Stimulated activated CD8-positive, alpha-beta memory T cell treated with anti-CD3 and anti-CD28 coated beads, Interleukin-4, amount 100 ng/mL, for 48 hours (primary cell): ENCODE data around the gene ZNF341.

ENCODE experiments used
- DNase-seq: peaks from one replicate; pipeline ENCODE4 v3.0.0-alpha.2; 2020

Gene ZNF341

DNA sequence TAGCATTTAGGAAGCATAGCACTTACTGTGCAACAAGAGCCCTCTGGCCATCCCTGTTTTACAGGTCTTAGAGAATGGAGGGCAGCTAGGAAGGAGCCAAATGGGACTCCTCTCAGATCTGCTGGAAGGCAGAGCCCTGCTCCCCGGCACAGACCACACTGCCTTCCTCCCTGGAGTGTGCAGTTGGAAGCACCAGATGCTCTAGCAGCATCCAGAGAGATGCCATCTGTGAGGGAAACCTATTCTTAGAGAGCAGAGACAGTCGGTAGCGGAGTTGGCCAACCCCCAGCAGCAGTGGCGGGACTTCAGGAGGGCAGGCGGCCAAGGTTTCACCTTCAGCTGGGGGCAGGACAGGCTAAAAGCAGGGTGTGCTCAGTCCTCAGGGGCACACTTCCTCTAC lies 28.9 kb upstream of the ZNF341 start:
- no peak for DNase-seq

DNA sequence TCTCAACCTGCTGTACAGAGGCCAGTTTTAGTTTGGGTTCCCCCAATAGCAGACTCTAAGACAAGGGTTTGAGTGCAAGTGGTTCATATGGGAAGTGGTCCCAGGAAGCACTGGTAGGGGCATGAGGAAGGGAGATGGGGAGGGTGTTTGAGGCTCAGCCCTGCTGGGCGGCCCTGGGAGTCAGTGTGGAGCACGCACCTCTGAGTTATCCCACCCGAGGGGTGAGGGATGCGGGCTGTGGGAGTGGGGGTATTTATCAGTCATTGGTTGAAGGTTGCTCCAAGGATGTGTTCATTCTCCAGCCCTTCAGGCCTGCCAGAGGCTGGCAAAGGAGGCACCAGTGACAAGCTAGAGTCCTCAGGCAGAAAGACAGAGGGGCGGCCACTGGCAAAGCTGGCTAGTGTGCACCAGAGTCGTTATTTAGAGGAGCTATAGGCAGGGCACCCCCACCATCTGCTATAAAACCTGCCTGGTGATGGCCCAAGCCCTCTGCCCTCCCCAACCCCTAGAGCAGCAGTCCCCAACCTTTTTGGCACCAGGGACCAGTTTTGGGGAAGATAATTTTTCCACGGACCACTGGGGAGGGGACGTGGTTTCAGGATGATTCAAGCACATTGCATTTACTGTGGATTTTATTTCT lies 28.2 kb upstream of the ZNF341 start:
- DNase-seq, result no peak

DNA sequence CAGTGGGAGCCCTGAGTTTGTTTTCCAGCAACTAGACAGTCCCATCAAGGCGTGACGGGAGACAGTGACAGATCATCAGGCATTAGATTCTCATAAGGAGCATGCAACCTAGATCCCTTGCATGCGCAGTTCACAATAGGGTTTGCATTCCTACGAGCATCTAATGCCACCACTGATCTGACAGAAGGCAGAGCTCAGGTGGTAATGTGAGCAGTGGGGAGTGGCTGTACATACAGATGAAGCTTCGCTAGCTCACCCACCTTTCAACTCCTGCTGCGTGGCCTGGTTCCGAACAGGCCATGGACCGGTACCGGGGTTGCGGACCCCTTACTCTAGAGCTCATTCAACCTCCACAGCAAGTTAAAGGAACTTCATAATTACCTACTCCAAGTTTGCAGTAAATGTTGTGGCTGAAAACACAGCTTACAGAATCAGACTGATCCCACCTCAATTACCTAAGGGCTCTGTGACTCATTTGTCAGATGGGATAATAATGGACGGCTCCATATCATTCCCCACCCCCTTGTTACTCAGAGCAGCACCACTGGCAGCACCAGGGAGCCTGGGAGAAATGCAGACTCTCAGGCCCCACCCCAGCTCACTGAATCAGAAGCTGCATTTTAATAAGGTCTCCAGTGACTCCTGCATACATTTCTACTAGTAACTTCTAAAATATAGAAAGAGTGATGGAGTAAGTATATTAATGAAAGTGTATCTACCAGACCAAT lies 27.4 kb upstream of the ZNF341 start:
- DNase-seq, result no peak

DNA sequence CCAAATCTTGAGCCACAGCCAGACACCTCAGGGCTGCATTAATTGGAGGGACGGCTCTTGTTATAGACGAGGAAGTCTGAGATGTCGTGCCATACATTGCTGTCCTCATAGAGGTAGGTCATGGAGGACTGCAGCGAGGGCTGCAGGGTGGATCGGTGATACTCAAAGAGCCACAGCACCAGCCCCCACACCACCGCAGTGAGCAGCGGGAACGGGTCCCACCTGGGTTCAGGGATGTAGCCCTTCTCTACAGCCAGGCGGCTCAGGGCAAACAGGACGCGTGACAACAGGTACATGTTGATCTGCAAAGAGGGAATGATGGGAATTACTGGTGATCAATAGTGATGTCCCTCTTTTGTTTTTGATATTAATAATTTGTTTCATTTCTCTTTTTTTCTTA lies 24.1 kb upstream of the ZNF341 start:
- no peak for DNase-seq

DNA sequence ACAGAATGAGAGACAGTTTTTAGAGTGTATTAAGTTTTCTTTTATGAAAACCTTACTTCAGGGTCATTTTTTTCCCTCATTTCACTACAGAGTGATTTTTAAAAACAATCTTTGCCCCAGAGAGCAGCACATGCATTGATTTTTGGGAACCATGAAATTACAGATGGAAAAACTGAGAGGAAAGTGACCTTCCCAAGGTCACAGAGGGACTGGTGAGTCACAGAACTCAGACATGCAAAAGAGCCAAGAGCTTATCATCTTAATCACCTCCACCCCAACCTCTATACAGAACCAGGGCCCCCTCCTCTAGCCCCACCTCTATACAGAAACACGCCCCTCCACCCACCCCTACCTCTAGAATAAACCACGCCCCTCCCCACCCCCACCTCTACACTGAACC lies 22.4 kb upstream of the ZNF341 start:
- DNase-seq, result peak; percentile 38

DNA sequence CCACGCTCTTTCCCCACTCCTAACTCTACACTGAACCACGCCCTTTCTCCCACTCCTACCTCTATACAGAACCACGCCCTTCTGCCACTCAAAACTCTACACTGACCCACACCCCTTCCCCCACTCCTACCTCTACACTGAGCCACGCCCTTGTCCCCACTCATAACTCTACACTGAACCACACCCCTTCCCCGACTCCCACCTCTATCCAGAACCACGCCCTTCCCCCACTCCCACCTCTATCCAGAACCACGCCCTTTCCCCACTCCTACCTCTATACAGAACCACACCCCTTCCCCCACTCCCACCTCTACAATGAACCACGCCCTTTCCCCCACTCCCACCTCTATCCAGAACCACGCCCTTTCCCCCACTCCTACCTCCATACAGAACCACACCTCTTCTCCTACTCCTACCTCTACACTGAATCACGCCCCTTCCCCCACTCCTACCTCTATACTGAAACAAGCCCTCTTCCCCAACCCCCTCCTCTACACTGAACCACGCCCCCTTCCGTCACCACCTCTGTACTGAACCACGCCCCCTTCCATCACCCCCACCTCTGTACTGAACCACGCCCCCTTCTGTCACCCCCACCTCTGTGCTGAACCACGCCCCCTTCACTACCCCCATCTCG lies 21.8 kb upstream of the ZNF341 start:
- DNase-seq, result no peak

DNA sequence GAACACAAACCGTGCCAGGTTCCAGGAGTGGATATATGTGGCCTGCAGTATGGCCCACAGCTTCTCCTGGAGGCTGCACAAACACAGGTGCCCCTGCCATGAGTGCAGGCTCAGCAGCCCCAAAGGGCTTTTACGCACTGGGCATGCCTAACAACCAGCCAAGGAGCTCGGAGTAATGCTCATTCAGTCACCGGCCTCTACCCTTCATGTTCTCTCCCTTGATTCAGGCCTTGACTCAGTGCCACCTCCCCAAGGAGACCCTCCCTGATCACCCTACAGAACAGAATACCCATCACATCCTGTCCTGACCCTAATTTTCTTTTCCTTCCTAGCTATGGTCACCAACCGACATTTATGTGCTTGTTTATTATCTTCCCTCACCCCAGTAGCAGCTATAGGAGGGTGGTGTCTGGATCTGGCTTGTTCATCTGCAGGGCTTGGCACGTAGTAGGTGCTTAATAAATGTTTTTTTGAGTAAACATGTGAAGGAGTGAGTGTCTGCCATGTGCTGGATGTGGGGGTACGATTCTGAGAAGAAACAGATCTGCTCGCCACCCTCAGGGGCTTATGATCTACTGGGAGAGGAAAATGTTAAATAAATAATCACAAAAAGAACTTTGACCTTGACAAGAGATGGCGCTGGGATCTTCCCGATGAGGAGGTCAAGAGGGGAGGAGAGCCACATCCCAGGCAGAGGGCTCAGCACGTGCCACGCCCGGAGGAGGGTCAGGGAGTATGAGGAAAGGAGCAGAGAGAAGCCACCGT lies 20.9 kb upstream of the ZNF341 start:
- DNase-seq, result no peak

DNA sequence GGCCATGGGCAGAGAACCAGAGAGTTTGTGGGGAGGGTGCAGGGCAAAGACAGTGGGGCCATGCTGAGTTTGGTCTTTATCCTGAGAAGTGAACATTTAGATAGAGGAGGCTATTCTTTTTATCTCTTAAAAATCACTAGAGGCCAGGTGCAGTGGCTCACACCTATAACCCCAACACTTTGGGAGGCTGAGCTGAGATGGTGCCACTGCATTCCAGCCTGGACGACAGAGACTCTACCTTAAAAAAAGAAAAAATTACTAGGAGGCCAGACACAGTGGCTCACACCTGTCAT lies 20.4 kb upstream of the ZNF341 start:
- DNase-seq, result no peak

DNA sequence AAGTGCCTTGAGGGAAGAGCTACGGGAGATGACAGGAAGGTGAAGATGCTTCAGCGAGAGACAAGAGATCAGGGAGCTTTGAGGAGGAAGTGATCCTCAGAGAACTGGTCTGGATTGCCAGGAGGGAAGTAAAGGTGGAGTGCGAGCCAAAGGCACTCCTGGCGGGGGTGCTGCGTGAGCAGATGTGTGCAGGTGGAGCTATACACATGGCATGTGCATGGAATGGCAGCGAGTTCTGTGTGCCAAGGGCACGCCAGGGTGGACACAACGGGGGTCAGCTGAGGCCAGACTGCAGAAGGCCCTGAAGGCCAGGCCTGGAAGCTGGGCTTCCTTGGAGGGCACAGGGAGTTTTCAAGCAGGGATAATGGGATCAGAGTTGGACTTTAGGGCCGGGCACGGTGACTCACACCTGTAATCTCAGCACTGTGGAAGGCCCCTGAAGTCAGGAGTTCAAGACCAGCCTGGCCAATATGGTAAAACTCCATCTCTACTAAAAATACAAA lies 17.9 kb upstream of the ZNF341 start:
- no peak for DNase-seq

DNA sequence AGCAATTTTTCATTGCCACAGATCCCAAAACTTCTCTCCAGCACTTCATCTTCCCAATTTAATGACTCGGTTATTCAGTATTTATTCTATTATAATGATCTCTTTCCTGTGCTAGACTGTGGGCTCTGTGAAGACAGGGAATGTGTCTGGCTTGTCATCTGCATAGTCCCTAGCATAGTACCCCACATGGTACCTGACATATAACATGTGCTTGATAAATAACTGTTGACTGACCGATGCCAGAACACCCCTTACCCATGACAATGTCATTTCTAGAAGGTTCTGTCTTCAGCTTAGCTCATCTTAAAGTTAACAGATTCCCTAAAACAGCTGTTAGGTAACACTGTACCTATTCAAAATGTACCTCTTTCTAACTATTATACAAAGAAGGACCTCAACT lies 15.3 kb upstream of the ZNF341 start:
- DNase-seq, result no peak

DNA sequence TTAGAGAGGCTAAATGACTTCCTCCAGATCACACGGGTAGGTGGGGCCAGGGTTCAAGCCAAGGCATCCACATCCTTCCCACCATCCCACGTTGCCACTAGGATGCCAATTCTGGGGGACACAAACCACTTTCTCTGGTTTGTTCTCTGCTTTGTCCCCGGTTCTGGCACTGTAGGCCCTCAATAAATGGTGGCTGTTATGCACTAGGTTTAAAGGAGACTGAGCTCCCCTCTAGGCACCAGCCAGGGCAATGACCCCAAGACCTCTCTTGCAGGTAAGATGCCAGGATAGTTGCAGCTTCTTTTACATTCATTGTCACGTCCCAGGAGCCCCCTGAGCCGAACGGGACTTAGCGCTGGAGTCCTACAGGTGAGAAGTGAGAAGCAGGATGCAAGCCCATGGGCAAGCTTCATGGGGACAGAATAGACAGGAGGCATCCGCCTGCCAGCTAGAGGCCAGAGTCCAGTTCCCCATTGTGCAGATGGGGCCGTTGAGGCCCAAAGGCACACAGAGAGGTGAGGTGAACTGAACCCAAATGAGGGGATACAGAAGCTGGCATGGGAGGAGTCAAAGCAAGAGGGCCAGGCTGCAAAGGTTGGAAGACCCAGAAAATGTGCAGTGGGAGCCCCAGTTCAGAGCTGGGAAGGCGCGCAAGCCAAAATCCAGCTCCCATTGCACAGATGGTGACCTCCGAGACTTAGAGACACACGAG lies 12.4 kb upstream of the ZNF341 start:
- DNase-seq, result peak; percentile 29

DNA sequence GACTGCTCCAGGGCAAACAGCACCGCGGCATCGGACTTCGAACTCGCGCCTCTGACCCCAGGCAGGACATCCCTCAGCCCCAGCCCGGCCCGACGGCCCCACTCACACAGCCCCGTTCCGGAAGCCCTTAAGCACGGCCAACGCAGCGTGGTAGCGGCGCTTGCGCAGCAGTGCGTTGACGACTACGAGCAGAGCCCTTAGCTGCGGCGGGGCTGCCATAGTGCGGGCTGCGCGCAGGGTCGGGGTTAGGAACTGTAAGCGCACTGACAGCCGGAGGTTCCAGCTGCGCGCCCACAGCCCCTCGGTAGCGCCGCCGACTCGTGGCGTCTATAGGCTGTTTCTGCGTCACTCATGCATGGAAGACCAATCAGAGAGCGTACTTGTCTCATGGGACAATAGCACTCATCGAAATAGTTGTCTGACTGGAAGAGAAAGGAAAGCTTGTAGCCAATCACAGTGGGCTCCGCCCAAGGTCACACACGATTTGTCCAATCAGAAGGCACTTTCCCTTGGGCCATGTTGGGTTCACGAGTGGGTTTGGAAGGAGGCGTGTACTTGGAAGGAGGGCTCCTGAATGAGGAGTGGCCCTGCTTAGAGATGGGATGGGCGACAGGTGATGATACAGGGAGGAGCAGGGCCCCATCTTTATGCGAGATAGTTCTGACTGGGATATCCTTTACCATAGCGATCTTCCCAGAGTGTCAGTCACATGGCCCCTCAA lies 11.6 kb upstream of the ZNF341 start, which contains the start of gene PXMP4:
TSS of gene PXMP4 (minus strand) at position 322 of the 721 bp plus-strand sequence. CDS start at position 219, 103 bp downstream.
- peak; percentile 84 for DNase-seq

DNA sequence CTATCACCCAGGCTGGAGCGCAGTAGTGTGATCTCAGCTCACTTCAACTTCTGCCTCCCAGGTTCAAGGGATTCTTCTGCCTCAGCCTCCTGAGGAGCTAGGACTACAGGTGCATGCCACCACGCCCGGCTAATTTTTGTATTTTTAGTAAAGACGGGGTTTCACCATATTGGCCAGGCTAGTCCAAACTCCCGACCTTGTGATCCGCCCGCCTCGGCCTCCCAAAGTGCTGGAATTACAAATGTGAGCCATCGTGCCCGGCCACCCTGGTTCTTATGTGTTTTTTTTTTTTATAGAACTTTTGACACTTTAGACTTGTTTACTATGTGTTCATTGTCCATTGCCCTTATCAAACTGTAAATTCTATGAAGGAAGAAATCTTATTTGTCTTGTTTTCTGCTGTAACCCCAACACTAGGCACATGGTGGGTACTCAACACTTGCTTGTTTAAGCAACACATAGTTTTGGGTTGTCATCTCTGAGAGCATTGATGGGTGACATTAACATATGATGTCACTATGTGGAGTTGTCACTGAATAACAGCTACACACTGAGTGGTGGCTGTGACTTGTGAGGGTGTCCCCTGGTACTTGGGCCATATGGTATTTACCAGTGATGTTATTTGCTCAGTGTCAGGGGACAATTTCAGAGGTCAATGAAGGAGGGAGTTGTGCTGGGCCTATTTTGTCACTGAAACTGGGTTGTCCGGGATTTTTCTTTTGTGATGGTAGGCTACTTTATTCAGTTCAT lies 10.2 kb upstream of the ZNF341 start:
- DNase-seq, result no peak

DNA sequence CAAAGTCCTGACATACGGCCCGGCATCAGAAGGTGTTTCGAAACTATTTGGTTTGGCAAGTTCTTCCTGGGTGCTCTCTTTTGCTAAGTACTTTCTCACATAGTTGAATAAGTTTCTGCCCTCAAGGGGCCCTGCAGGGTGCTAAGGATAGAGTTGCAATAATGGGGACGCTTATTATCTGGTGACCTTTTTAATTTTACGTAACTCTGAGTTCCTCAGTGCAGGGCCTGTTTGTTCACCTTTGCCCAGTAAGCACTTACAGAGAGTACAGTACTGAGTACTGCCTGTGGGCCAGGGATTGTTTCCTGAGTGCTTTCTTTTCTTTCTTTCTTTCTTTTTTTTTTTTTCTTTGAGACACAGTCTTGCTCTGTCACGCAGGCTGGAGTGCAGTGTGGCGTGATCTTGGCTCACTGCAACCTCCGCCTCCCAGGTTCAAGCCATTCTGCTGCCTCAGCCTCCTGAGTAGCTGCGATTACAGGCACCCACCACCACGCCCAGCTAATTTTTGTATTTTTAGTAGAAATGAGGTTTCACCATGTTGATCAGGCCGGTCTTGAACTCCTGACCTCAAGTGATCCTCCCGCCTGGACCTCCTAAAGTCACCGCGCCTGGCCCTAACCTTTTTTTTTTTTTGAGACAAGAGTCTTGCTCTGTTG lies 7.2 kb upstream of the ZNF341 start:
- no peak for DNase-seq

DNA sequence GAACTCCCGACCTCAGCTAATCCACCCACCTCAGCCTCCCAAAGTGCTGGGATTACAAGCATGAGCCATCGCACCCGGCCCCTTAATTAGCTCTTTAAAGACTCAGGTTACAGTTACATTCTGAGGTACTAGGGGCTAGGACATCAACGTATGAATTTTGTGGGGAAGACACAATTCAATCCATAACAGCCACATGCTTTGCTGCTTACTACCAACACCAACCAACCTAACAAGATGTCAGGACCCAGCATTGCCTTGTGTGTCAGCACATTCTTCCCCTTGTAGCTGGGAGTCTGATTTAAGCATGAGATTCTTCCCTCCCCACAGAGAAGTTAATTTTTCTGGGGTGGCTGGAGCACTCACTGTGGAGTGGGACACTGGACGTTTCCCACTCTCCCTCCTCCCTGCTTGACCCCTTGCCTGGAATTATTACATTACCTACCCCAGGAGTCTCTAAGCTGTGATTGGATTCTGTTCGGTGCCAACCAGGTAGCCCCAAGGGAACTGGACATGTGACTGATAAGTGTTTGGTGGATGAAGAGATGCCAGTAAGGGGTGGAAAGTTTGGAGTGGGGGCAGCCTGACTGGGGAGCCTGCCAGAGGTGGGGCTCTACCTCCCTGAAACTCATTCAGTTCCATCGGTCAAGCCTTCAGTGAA lies 6.1 kb upstream of the ZNF341 start:
- no peak for DNase-seq

DNA sequence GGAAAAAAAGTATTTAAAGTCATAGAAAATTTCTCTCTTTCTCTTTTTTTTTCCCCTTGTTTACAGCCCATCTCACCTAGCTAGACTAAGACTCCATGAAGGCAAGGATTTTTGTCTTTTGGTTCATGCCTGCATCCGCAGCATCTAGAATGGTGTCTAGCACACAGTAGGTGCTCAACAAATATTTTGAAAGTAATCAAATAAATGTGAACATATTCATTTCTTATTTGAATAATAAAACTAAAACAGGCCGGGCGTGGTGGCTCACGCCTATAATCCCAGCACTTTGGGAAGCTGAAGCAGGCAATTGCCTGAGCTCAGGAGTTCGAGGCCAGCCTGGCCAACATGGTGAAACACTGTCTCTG lies 4.7 kb upstream of the ZNF341 start:
- no peak for DNase-seq

DNA sequence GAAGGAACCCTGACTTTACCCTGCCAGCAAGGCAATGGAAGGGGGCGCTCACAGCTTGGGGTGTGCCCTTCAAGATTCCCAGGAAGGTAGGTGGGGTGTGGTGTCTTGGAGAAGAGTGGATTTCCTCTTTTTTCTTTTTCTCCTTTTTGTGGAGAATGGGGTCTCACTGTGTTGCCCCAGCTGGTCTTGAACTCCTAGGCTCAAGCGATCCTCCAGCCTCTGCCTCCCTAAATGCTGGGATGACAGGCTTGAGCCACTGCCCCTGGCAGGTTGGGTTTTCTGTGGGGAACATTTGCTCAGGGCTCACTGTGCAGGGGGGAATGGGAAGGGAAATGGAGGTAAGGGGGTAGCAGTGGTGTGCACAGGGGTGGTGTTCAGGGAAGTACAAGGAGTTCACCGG lies 4.0 kb upstream of the ZNF341 start:
- no peak for DNase-seq

DNA sequence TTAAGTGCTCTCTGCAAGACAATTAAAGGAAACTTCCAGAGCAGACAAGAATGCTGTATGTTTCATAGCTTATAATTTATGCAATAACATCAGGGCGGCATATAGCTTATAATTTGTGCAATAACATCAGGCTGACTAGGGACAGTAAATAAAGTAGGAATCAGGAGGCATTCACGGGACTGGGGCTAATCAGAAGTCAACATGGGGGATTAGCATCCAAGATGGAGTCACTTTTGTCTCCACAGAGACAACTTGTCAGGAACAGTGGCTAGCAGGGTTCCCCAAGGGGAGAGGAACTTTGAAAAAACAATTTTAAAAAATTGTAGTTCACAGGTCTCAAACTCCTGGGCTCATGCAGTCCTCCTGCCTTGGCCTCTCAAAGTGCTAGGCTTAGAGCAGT lies 3.3 kb upstream of the ZNF341 start:
- DNase-seq, result no peak

DNA sequence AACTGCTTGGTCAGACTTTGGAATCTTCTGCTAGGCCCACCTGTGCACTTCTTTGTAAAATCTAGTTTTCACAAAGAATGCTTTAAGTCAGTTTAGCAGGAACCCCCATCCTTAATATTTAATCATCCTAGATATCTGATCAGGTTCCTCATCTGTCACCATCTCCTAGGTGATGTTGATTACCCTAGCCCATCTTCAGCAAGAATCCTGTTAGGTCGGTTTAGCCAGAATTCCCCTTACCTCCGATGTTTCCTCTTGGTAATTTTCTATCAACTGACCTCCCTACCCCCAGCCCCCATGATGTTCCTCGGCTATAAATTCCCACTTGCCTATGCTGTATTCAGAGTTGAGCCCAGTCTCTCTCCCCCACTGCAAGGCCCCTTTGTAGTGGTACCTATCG lies 2.7 kb upstream of the ZNF341 start:
- no peak for DNase-seq

DNA sequence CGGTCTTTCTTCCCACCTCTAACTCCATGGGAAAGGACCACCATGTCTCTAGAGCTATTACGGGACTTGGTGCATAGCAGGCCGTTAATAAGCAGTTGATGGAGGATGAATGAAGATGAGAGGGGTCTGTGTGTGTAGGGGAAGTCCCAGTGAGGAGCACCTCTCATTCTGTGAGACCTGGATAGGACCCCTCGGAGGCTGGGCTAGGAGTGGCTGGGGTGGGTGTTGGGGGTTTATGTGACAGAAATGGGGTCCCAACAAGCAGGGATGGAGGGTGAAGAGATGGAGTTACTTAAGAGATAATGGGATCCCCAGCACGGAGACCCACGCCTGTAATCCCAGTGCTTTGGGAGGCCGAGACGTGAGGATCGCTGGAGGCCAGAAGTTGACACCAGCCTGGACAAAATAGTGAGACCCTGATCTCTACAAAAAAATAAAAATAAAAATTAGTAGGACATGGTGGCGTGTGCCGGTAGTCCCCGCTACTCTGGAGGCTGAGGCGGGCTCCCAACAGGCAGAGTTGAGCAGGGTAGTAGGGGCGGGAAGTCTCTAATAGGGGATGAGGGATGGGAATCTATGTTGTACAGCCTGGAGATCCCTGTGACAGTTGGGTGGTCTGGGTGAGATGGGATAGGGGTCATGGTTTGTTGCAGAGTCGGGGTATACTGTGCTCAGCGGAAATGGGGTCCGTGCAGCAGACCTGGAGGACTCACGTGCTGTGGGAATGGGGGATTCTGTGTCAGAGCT lies 677 bp upstream of the ZNF341 start:
- DNase-seq, result no peak
